ENCODE measurements around the gene TMEM88.

DNA sequence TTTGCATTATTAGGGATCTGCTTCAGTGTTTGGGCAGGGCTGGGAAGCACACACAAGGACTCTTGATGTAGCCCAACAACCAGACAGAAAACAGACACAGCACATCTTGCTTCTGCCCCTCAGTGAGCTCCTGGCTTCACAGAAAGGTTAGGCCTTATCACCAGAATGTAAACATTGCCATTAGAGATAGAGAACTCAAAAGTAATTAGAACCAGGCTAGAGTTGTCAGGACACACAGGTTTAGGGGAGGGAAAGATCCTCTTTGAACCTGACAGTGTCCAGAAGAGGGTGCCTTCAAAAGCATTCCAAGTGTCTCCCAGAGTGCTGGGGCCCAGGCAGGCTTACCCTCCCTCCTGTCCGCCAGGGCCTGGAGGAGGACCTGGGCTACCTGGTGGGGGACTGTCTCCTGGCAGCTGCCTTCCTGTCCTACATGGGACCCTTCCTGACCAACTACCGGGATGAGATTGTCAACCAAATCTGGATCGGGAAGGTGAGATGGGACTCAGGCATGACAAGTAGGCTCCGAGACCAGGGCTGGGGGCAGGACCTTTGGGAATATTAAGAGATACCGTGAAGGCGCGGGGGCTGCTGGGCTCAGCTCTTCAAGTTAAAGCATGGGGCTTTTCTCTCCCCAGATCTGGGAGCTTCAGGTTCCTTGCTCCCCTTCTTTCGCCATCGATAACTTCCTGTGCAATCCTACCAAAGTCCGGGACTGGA, 37.8 kb upstream of the TMEM88 start:
- TF ChIP-seq, protein P1, sequence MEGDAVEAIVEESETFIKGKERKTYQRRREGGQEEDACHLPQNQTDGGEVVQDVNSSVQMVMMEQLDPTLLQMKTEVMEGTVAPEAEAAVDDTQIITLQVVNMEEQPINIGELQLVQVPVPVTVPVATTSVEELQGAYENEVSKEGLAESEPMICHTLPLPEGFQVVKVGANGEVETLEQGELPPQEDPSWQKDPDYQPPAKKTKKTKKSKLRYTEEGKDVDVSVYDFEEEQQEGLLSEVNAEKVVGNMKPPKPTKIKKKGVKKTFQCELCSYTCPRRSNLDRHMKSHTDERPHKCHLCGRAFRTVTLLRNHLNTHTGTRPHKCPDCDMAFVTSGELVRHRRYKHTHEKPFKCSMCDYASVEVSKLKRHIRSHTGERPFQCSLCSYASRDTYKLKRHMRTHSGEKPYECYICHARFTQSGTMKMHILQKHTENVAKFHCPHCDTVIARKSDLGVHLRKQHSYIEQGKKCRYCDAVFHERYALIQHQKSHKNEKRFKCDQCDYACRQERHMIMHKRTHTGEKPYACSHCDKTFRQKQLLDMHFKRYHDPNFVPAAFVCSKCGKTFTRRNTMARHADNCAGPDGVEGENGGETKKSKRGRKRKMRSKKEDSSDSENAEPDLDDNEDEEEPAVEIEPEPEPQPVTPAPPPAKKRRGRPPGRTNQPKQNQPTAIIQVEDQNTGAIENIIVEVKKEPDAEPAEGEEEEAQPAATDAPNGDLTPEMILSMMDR (IDR thresholded peaks at IDR 0.05; ENCODE audit: insufficient read depth, low read depth, low read length): no peak
- TF ChIP-seq EZH2 (IDR thresholded peaks at IDR 0.05; ENCODE audit: insufficient read depth, low read length): no peak
